ENCODE data around the gene MST1. TPM values are rescaled to one million over a fixed set of nuclear protein-coding genes. Genes with fewer than 3 reads are reported as not detected.

MST1 gene
- total and polyA plus RNA-seq, 8 donors: 17.2 to 150 (median 24.7) TPM

GRCh38 chr3:49661281-49661680 is 28.0 kb downstream of the MST1 start:
- FAIRE-seq: no peak
- Histone ChIP-seq H3K9me3 (no peaks in the 10 kb centered on the region), H3K4me1 (peaks cover 0 to 2% (median 0%) of the 10 kb centered on the region in 3 donors), H3K4me3 (no peak overlapping the region), H3K27ac (no peak overlapping the region), H3K36me3 (no peaks in the 10 kb centered on the region), H3K27me3 (no peaks in the 10 kb centered on the region)
- WGBS, 2 donors: 60% methylated on average over 14 of the region's 14 CpGs
- intact Hi-C loops (cut with DNase I): no loop called here
- ATAC-seq: peak; percentile 36 to 75 (median 51)
- TF ChIP-seq CTCF (IDR thresholded peaks at IDR 0.05): no peak
- DNase-seq: peak in 1 of 6 donors; percentile 73

GRCh38 chr3:49659756-49660155 is 29.5 kb downstream of the MST1 start:
- WGBS, 2 donors: 45 to 86% methylated on average over 4 of the region's 4 CpGs
- intact Hi-C loops (cut with DNase I): loop anchor here in 2 of 3 donors (10.0 kb wide), 2 partner anchors 95 to 115 kb away; no protein-coding TSS in a partner anchor
- H3K27ac ChIP-seq: no peak overlapping the region
- H3K4me3 ChIP-seq: no peak overlapping the region
- no peak for DNase-seq
- H3K9me3 ChIP-seq: no peaks in the 10 kb centered on the region
- ATAC-seq: no peak
- no peak for FAIRE-seq
- TF ChIP-seq CTCF (IDR thresholded peaks at IDR 0.05): no peak
- H3K36me3 ChIP-seq: no peaks in the 10 kb centered on the region
- no peaks in the 10 kb centered on the region for H3K4me1 ChIP-seq
- no peaks in the 10 kb centered on the region for H3K27me3 ChIP-seq

- H3K4me3 ChIP-seq: no peak overlapping the region
- no peak for TF ChIP-seq CTCF (IDR thresholded peaks at IDR 0.05)
- intact Hi-C loops (cut with DNase I): loop anchor here in 2 of 3 donors (10.0 kb wide), 2 partner anchors 94 to 114 kb away; no protein-coding TSS in a partner anchor
- DNase-seq (no peak), FAIRE-seq (no peak), ATAC-seq (no peak)
- 58% methylated on average over 2 of the region's 2 CpGs for WGBS, 2 donors
- H3K36me3 ChIP-seq: no peaks in the 10 kb centered on the region
- no peaks in the 10 kb centered on the region for H3K9me3 ChIP-seq
- H3K27ac ChIP-seq: no peak overlapping the region
- no peaks in the 10 kb centered on the region for H3K27me3 ChIP-seq
- no peaks in the 10 kb centered on the region for H3K4me1 ChIP-seq
Measured at GRCh38 chr3:49658711-49659110, 30.6 kb downstream of the MST1 start.

GRCh38 chr3:49657208-49657915 is 31.9 kb downstream of the MST1 start:
- intact Hi-C loops (cut with DNase I): loop anchor here in 2 of 3 donors (10.0 kb wide), 2 partner anchors 93 to 113 kb away; no protein-coding TSS in a partner anchor
- TF ChIP-seq CTCF (IDR thresholded peaks at IDR 0.05): no peak
- no peak for FAIRE-seq
- H3K36me3 ChIP-seq: no peaks in the 10 kb centered on the region
- H3K4me3 ChIP-seq: no peak overlapping the region
- WGBS, 2 donors: 91 to 93% methylated on average over 33 to 36 of the region's 36 CpGs
- H3K4me1 ChIP-seq: no peaks in the 10 kb centered on the region
- H3K27me3 ChIP-seq: no peaks in the 10 kb centered on the region
- H3K27ac ChIP-seq: no peak overlapping the region
- H3K9me3 ChIP-seq: no peaks in the 10 kb centered on the region
- ATAC-seq: no peak
- DNase-seq: no peak

GRCh38 chr3:49656541-49657112 is 32.6 kb downstream of the MST1 start:
- 70 to 75% methylated on average over 18 of the region's 18 CpGs for WGBS, 2 donors
- H3K4me3 ChIP-seq: no peak overlapping the region
- no peaks in the 10 kb centered on the region for H3K36me3 ChIP-seq
- intact Hi-C loops (cut with DNase I): loop anchor here in 2 of 3 donors (10.0 kb wide), 2 partner anchors 92 to 112 kb away; no protein-coding TSS in a partner anchor
- TF ChIP-seq CTCF (IDR thresholded peaks at IDR 0.05): no peak
- H3K27me3 ChIP-seq: no peaks in the 10 kb centered on the region
- no peak overlapping the region for H3K27ac ChIP-seq
- ATAC-seq (no peak), FAIRE-seq (no peak), DNase-seq (no peak)
- H3K9me3 ChIP-seq: no peaks in the 10 kb centered on the region
- no peaks in the 10 kb centered on the region for H3K4me1 ChIP-seq

Measured in pancreas (tissue), 10 donors.